Smooth muscle cell (in vitro differentiated cells): ENCODE data around the gene ACACB. TPM values are rescaled to one million over a fixed set of nuclear protein-coding genes. Genes with fewer than 3 reads are reported as not detected.

Source experiments
- DNase-seq: peaks from one replicate; lab custom pipeline; 2025; ENCODE audit not compliant: unreplicated experiment; lab: John Stamatoyannopoulos, UW
- H2AFZ ChIP-seq: fragments of 200-600 bp; sonication (generic); 2 replicates; pipeline ENCODE4 v1.6.0; 2016; ENCODE audit warnings: antibody characterized with exemption, low read depth, mild to moderate bottlenecking
- H3F3A ChIP-seq: fragments of 200-600 bp; sonication (generic); 2 replicates; pipeline ENCODE4 v1.6.0; 2017; ENCODE audit warnings: antibody characterized with exemption, low read depth
- H3K27ac ChIP-seq: fragments of 200-600 bp; sonication (generic); 2 replicates; pipeline ENCODE4 v1.5.1; 2016; ENCODE audit warnings: low read depth, mild to moderate bottlenecking
- H3K27me3 ChIP-seq: fragments of 200-600 bp; sonication (generic); 2 replicates; pipeline ENCODE4 v1.6.1; 2016; ENCODE audit warnings: low read depth, mild to moderate bottlenecking
- H3K36me3 ChIP-seq: fragments of 200-600 bp; sonication (generic); 2 replicates; pipeline ENCODE4 v1.5.1; 2016; ENCODE audit warnings: low read depth
- H3K4me1 ChIP-seq: fragments of 200-600 bp; sonication (generic); 2 replicates; pipeline ENCODE4 v1.5.1; 2016; ENCODE audit warnings: low read depth
- H3K4me2 ChIP-seq: fragments of 200-600 bp; sonication (generic); 2 replicates; pipeline ENCODE4 v1.6.0; 2016; ENCODE audit warnings: mild to moderate bottlenecking
- H3K4me3 ChIP-seq: fragments of 200-600 bp; sonication (generic); 2 replicates; pipeline ENCODE4 v1.5.1; 2016; ENCODE audit warnings: mild to moderate bottlenecking
- H3K79me2 ChIP-seq: fragments of 200-600 bp; sonication (generic); 2 replicates; pipeline ENCODE4 v1.6.0; 2016; ENCODE audit warnings: low read depth, mild to moderate bottlenecking
- H3K9ac ChIP-seq: fragments of 200-600 bp; sonication (generic); 2 replicates; pipeline ENCODE4 v1.6.0; 2016; ENCODE audit warnings: low read depth
- H3K9me3 ChIP-seq: fragments of 200-600 bp; sonication (generic); replicated peaks from 2 replicates; pipeline ENCODE4 v1.5.1; 2016; ENCODE audit warnings: low read depth
- H4K20me1 ChIP-seq: fragments of 200-600 bp; sonication (generic); 2 replicates; pipeline ENCODE4 v1.6.0; 2016; ENCODE audit warnings: low read depth
- WGBS: methylation state at CpG from one replicate; pipeline ENCODE4 v1.1.7; 2016; ENCODE audit warnings: low lambda C conversion rate; 5-methylcytosine and 5-hydroxymethylcytosine counted together
- polyA plus RNA-seq: library from polyadenylated mRNA; unstranded; fragments of >200 nt; fragmentation: Nextera tagmentation; extraction: Ambion mirVana; gene quantifications from 2 replicates; pipeline ENCODE4 v1.2.1, GENCODE V29; 2016
- total RNA-seq: library from RNA; depleted of rRNA; stranded (reverse); fragments of >200 nt; gene quantifications from 2 replicates; pipeline ENCODE4 v1.2.3, GENCODE V29; 2014
- TF ChIP-seq, protein P1 (sequence below): fragments of 200-600 bp; sonication (generic); IDR thresholded peaks from 2 replicates; pipeline ENCODE4 v1.5.1; 2017; ENCODE audit warnings: borderline replicate concordance, mild to moderate bottlenecking, antibody characterized with exemption; ENCODE audit not compliant: insufficient read depth, poor library complexity, severe bottlenecking

Gene ACACB
- total and polyA plus RNA-seq, 2 experiments from 2014 or later: 0.58 to 2.0 TPM

DNA sequence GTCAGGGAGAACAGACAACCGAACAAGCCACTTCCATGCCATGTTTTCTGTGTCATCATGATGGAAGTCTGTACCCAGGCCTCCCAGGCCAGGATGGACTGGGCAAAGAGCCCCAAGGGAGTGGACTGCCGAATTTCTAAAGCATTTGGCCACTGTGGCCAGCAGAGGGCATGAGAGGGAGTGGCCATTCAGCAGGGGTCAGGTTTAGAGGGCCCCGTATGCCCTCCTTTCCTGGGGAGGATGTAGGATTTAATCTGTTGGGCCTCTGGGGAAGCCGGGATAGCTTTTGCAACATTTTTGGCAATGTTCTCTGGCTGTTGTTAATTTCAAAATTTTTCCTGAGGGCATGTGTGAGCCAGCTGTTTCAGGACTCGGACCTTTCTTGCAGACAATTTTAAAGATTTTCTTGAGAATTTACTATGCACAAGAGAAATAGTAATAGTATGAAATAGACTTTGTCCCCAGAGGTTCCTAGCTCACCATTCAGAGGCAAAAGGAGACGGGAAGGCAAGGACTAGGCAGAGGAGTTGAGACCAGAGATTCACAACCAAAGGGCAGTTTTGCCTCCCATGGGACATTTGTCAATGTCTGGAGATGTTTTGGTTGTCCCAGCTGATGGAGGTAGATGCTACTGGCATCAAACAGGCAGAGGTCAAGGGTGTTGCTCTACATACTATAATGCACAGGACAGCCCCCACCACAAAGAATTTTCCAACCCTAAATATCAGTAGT, 18.0 kb downstream of the ACACB start:
- Histone ChIP-seq H3K4me1 (no peaks in the 10 kb centered on the region), H3K79me2 (no peaks in the 10 kb centered on the region), H2AFZ (no peak overlapping the region), H3K4me3 (no peak overlapping the region), H3F3A (no peaks in the 10 kb centered on the region), H4K20me1 (no peaks in the 10 kb centered on the region), H3K27ac (no peak overlapping the region), H3K4me2 (no peak overlapping the region), H3K9ac (no peak overlapping the region), H3K27me3 (no peaks in the 10 kb centered on the region), H3K9me3 (no peaks in the 10 kb centered on the region), H3K36me3 (no peaks in the 10 kb centered on the region)
- TF ChIP-seq, protein P1, sequence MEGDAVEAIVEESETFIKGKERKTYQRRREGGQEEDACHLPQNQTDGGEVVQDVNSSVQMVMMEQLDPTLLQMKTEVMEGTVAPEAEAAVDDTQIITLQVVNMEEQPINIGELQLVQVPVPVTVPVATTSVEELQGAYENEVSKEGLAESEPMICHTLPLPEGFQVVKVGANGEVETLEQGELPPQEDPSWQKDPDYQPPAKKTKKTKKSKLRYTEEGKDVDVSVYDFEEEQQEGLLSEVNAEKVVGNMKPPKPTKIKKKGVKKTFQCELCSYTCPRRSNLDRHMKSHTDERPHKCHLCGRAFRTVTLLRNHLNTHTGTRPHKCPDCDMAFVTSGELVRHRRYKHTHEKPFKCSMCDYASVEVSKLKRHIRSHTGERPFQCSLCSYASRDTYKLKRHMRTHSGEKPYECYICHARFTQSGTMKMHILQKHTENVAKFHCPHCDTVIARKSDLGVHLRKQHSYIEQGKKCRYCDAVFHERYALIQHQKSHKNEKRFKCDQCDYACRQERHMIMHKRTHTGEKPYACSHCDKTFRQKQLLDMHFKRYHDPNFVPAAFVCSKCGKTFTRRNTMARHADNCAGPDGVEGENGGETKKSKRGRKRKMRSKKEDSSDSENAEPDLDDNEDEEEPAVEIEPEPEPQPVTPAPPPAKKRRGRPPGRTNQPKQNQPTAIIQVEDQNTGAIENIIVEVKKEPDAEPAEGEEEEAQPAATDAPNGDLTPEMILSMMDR: peak; percentile 31
- 61% methylated on average over 6 of the region's 6 CpGs for WGBS
- DNase-seq: no peak

DNA sequence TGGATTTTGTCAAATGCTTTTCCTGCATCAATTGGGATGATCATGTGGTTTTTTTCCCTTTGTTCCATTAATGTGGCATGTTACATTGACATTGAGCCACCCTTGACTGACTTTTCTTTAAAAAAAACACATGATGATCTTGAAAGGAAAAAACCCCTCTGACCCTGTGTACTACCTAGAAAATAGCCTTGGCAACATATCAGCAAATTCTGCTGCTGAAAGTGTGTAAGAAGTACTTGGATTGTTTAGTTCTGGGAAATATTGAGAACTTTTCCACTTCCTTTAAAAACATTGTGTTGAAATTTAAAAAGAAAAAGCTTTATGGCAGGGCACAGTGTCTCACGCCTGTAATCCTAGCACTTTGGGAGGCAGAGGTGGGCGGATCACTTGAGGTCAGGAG, 20.7 kb downstream of the ACACB start:
- Histone ChIP-seq H3K27ac (no peak overlapping the region), H3F3A (no peaks in the 10 kb centered on the region), H3K9me3 (no peaks in the 10 kb centered on the region), H3K4me2 (no peak overlapping the region), H4K20me1 (no peaks in the 10 kb centered on the region), H3K9ac (no peak overlapping the region), H3K27me3 (no peaks in the 10 kb centered on the region), H3K79me2 (no peaks in the 10 kb centered on the region), H3K36me3 (no peaks in the 10 kb centered on the region), H2AFZ (no peak overlapping the region), H3K4me1 (no peaks in the 10 kb centered on the region), H3K4me3 (no peak overlapping the region)
- TF ChIP-seq, protein P1: no peak
- 100% methylated on average over 2 of the region's 2 CpGs for WGBS
- no peak for DNase-seq

- no peaks in the 10 kb centered on the region for H4K20me1 ChIP-seq
- H2AFZ ChIP-seq: no peak overlapping the region
- no peak overlapping the region for H3K4me3 ChIP-seq
- no peaks in the 10 kb centered on the region for H3K4me1 ChIP-seq
- H3K9ac ChIP-seq: no peak overlapping the region
- no peaks in the 10 kb centered on the region for H3K27me3 ChIP-seq
- no peaks in the 10 kb centered on the region for H3K36me3 ChIP-seq
- no peaks in the 10 kb centered on the region for H3F3A ChIP-seq
- no peaks in the 10 kb centered on the region for H3K79me2 ChIP-seq
- no peak overlapping the region for H3K4me2 ChIP-seq
- H3K9me3 ChIP-seq: no peaks in the 10 kb centered on the region
- TF ChIP-seq, protein P1: no peak
- no peak overlapping the region for H3K27ac ChIP-seq
- no peak for DNase-seq
- WGBS: 93% methylated on average over 9 of the region's 9 CpGs
Observed at GRCh38 chr12:109139360-109139759, 23.0 kb downstream of the ACACB start.

- Histone ChIP-seq H3K79me2 (no peaks in the 10 kb centered on the region), H4K20me1 (no peaks in the 10 kb centered on the region), H3K36me3 (no peaks in the 10 kb centered on the region), H3K4me1 (no peaks in the 10 kb centered on the region), H3K4me2 (no peak overlapping the region), H3K4me3 (no peak overlapping the region), H3F3A (no peaks in the 10 kb centered on the region), H3K27ac (no peak overlapping the region), H3K9me3 (no peaks in the 10 kb centered on the region), H2AFZ (no peak overlapping the region), H3K27me3 (no peaks in the 10 kb centered on the region), H3K9ac (no peak overlapping the region)
- no peak for DNase-seq
- TF ChIP-seq, protein P1: no peak
- 79% methylated on average over 7 of the region's 7 CpGs for WGBS
Observed at GRCh38 chr12:109139791-109140190, 23.4 kb downstream of the ACACB start.
